ENCODE results near the gene CYB561D1. TPM values are rescaled to one million over a fixed set of nuclear protein-coding genes. Genes with fewer than 3 reads are reported as not detected.

CYB561D1 gene
- total and polyA plus RNA-seq, 9 of the 15 experiments (the other 6 are each of a cell fraction or from before 2014, with no cell fraction given), result 0.71 to 7.2 (median 3.5) TPM

GRCh38 chr1:109532365-109533136 is 38.7 kb downstream of the CYB561D1 start (continued):
- TF ChIP-seq POLR2AphosphoS5 (IDR thresholded peaks at IDR 0.05; ENCODE audit: control insufficient read depth, insufficient read depth, low read depth, low read length) (no peak), NCOA1 (IDR thresholded peaks at IDR 0.05; ENCODE audit: low read depth) (no peak), TSHZ1 (CRISPR knock-in tag; IDR thresholded peaks at IDR 0.05) (no peak), PREB (CRISPR knock-in tag; IDR thresholded peaks at IDR 0.05) (0 out of 2 replicates have a peak, but pooled peaks have one; percentile 31), CEBPZ (IDR thresholded peaks at IDR 0.05; ENCODE audit: borderline replicate concordance, low read depth, low read length) (0 out of 2 replicates have a peak, but pooled peaks have one; percentile 17), ZNF778 (CRISPR knock-in tag; IDR thresholded peaks at IDR 0.05) (no peak), GABPA (tag; conservative IDR thresholded peaks at IDR 0.05; ENCODE audit: low read depth) (peak; percentile 70), ZNF280A (IDR thresholded peaks at IDR 0.05; ENCODE audit: low read depth, partially characterized antibody) (no peak), IRF1 (CRISPR knock-in tag; IDR thresholded peaks at IDR 0.05; ENCODE audit: borderline replicate concordance) (0 out of 2 replicates have a peak, but pooled peaks have one; percentile 52), HNRNPK (IDR thresholded peaks at IDR 0.05; ENCODE audit: low read depth, low read length, poor library complexity, severe bottlenecking) (no peak), MEIS2 (IDR thresholded peaks at IDR 0.05; ENCODE audit: partially characterized antibody) (peak; percentile 7), BRD4 (IDR thresholded peaks at IDR 0.05) (no peak)
- TF ChIP-seq, protein P1, sequence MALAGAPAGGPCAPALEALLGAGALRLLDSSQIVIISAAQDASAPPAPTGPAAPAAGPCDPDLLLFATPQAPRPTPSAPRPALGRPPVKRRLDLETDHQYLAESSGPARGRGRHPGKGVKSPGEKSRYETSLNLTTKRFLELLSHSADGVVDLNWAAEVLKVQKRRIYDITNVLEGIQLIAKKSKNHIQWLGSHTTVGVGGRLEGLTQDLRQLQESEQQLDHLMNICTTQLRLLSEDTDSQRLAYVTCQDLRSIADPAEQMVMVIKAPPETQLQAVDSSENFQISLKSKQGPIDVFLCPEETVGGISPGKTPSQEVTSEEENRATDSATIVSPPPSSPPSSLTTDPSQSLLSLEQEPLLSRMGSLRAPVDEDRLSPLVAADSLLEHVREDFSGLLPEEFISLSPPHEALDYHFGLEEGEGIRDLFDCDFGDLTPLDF (CRISPR knock-in tag; IDR thresholded peaks at IDR 0.05), result 0 out of 2 replicates have a peak, but pooled peaks have one; percentile 21

All from K562 (cell line).